GM23248 (cell line): ENCODE results near the gene SH3GL1. TPM values are rescaled to one million over a fixed set of nuclear protein-coding genes. Genes with fewer than 3 reads are reported as not detected.
A peak's percentile ranks its signal among the peaks of the same experiment; 100 is the strongest.

Experiments
- DNase-seq: peaks from one replicate; pipeline ENCODE4 v3.0.0-alpha.2; 2015
- H2AFZ ChIP-seq: fragments of 200-600 bp; sonication (generic); 2 replicates; pipeline ENCODE4 v1.6.1; 2016; ENCODE audit warnings: antibody characterized with exemption
- H3F3A ChIP-seq: fragments of 200-600 bp; sonication (generic); 2 replicates; pipeline ENCODE4 v1.6.1; 2016; ENCODE audit warnings: mild to moderate bottlenecking, antibody characterized with exemption, mixed run types; ENCODE audit not compliant: insufficient read depth
- H3K27ac ChIP-seq: fragments of 200-600 bp; sonication (generic); 2 replicates; pipeline ENCODE4 v1.5.1; 2016; ENCODE audit warnings: mild to moderate bottlenecking
- H3K27me3 ChIP-seq: fragments of 200-600 bp; sonication (generic); replicated peaks from 2 replicates; pipeline ENCODE4 v1.6.1; 2016; ENCODE audit warnings: mild to moderate bottlenecking; ENCODE audit not compliant: insufficient read depth
- H3K36me3 ChIP-seq: fragments of 200-600 bp; sonication (generic); 2 replicates; pipeline ENCODE4 v1.6.1; 2016; ENCODE audit warnings: low read depth, mild to moderate bottlenecking
- H3K4me1 ChIP-seq: fragments of 200-600 bp; sonication (generic); 2 replicates; pipeline ENCODE4 v1.6.1; 2016; ENCODE audit warnings: mild to moderate bottlenecking; ENCODE audit not compliant: insufficient read depth
- H3K4me2 ChIP-seq: fragments of 200-600 bp; sonication (generic); one replicate; pipeline ENCODE4 v1.6.1; 2016; ENCODE audit warnings: mild to moderate bottlenecking; ENCODE audit not compliant: unreplicated experiment
- H3K4me3 ChIP-seq: fragments of 200-600 bp; sonication (generic); 2 replicates; pipeline ENCODE4 v1.5.1; 2016; ENCODE audit warnings: mild to moderate bottlenecking
- H3K79me2 ChIP-seq: fragments of 200-600 bp; sonication (generic); 2 replicates; pipeline ENCODE4 v1.6.1; 2016; ENCODE audit warnings: mild to moderate bottlenecking; ENCODE audit not compliant: insufficient read depth
- H3K9ac ChIP-seq: fragments of 200-600 bp; sonication (generic); 2 replicates; pipeline ENCODE4 v1.6.1; 2016; ENCODE audit warnings: mild to moderate bottlenecking
- H3K9me2 ChIP-seq: fragments of 200-600 bp; sonication (generic); 2 replicates; pipeline ENCODE4 v1.6.1; 2016; ENCODE audit warnings: mixed run types, mild to moderate bottlenecking, moderate library complexity; ENCODE audit not compliant: insufficient read depth
- H3K9me3 ChIP-seq: fragments of 200-600 bp; sonication (generic); one replicate; pipeline ENCODE4 v1.6.1; 2017; ENCODE audit warnings: low read depth
- H4K20me1 ChIP-seq: fragments of 200-600 bp; sonication (generic); 2 replicates; pipeline ENCODE4 v1.6.0; 2016; ENCODE audit not compliant: insufficient read depth
- EZH2 ChIP-seq: fragments of 200-600 bp; sonication (generic); IDR thresholded peaks from 2 replicates; pipeline ENCODE4 v1.6.1; 2018; ENCODE audit warnings: antibody characterized with exemption, mild to moderate bottlenecking; ENCODE audit not compliant: insufficient read depth, poor library complexity, severe bottlenecking
- EZH2phosphoT487 ChIP-seq: fragments of 200-600 bp; sonication (generic); IDR thresholded peaks from 2 replicates; pipeline ENCODE4 v1.6.1; 2018; ENCODE audit warnings: antibody characterized with exemption, moderate library complexity, mild to moderate bottlenecking, low read depth; ENCODE audit not compliant: insufficient read depth
- WGBS, 2 experiments: methylation state at CpG; one replicate each; pipeline ENCODE4 v1.1.6; 2015 to 2017; ENCODE audit warnings: low lambda C conversion rate in 2 of 2, low coverage in 1 of 2; ENCODE audit errors: missing lambda C conversion rate in 2 of 2; 5-methylcytosine and 5-hydroxymethylcytosine counted together
- in situ Hi-C: fragments of 300-500 bp; cut with MboI; formaldehyde crosslinking; loops from 2 replicates; pipeline ENCODE4 v1.15.0; 2020
- polyA plus RNA-seq: library from polyadenylated mRNA; unstranded; fragments of >200 nt; fragmentation: Nextera tagmentation; extraction: Ambion mirVana; gene quantifications from 2 replicates; pipeline ENCODE4 v1.2.1, GENCODE V29; 2016
- total RNA-seq: library from RNA; depleted of rRNA; stranded (reverse); fragments of >200 nt; shearing (Covaris generic); gene quantifications from 2 replicates; pipeline ENCODE4 v1.2.3, GENCODE V29; 2014

Gene SH3GL1
- total and polyA plus RNA-seq, 2 experiments from 2014 or later: 141 to 151 TPM

DNA sequence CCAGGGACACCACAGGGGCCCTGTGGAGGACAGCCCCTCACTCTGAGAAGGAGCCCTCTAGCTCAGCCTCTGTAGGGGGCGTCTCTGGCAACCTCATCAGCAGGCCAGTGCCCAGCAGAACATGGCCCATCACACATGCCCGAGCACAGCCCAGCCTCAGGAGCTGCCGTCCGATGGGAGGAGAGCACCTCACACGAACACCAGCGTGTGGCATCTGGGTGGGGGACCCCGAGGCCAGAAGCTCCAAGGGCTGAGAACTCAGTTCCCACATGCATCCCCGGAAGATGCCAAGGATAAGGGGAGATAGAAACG is 11.3 kb downstream of the SH3GL1 start:
- Histone ChIP-seq H3K9ac (no peak overlapping the region), H3K36me3 (no peaks in the 10 kb centered on the region; the same call in 1 of the 2 replicates), H3K4me1 (peaks cover 60% of the 10 kb centered on the region), H3K9me3 (no peaks in the 10 kb centered on the region), H3K79me2 (peaks cover 100% of the 10 kb centered on the region), H2AFZ (no peak overlapping the region), H3K4me3 (no peak overlapping the region), H3K9me2 (no peaks in the 10 kb centered on the region), H3K27me3 (no peaks in the 10 kb centered on the region), H3F3A (peaks cover 41% of the 10 kb centered on the region), H3K27ac (0 out of 2 replicates have a peak overlapping the region, but pooled peaks have one; percentile 15), H4K20me1 (peaks cover 19% of the 10 kb centered on the region; the same call in 1 of the 2 replicates), H3K4me2 (no peak overlapping the region)
- DNase-seq: no peak
- in situ Hi-C loops: no loop called here
- 72 to 75% methylated on average over 9 of the region's 9 CpGs for WGBS, 2 experiments
- TF ChIP-seq EZH2 (no peak), EZH2phosphoT487 (no peak)

DNA sequence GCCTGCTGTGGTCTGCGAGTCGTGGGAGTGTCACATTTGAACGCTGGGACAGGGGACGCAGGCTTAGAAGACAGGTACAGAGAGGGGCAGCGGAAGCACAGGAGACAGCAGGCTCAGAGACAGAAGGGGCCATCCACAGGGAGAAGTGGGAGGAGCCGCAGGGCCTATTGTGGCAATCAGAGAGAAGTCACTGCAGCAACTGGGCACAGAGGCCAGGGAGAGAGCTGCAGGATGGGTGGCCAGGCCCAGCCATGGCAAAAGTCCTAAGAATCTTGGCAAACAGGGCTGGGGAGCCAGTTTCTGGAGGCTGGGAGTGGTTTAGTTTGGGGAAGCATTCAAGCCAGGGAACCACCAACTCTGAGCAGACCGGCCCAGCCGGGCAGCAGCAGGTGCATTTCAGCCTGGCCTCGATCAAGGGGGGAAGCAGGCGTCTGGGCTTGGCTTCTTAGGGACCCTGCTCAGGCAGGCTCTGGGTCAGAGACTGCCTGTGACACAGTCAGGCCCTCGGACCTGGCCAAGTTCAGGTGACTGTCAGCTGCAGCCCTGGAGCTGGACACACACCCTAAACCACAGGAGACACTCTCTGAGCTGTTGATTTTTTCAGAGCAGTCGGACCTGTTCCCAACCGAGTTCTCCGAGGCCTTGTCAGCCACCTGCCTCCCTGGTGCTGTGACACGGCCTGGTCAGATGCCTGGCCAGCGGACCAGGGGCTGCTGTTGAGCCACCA is 11.8 kb downstream of the SH3GL1 start:
- in situ Hi-C loops: no loop called here
- no peak for TF ChIP-seq EZH2
- no peak for TF ChIP-seq EZH2phosphoT487
- peaks cover 42% of the 10 kb centered on the region for H3F3A ChIP-seq
- no peaks in the 10 kb centered on the region for H3K9me3 ChIP-seq
- no peaks in the 10 kb centered on the region for H3K9me2 ChIP-seq
- H3K4me3 ChIP-seq: no peak overlapping the region
- no peaks in the 10 kb centered on the region; the same call in 1 of the 2 replicates for H3K36me3 ChIP-seq
- no peak overlapping the region for H3K4me2 ChIP-seq
- peak overlapping the region; percentile 13 for H3K9ac ChIP-seq
- DNase-seq: peak; percentile 58
- H3K27ac ChIP-seq: peak overlapping the region; percentile 15
- H2AFZ ChIP-seq: no peak overlapping the region
- peaks cover 19% of the 10 kb centered on the region; the same call in 1 of the 2 replicates for H4K20me1 ChIP-seq
- 50 to 62% methylated on average over 15 to 16 of the region's 16 CpGs for WGBS, 2 experiments
- H3K4me1 ChIP-seq: peaks cover 55% of the 10 kb centered on the region
- peaks cover 100% of the 10 kb centered on the region for H3K79me2 ChIP-seq
- H3K27me3 ChIP-seq: no peaks in the 10 kb centered on the region

DNA sequence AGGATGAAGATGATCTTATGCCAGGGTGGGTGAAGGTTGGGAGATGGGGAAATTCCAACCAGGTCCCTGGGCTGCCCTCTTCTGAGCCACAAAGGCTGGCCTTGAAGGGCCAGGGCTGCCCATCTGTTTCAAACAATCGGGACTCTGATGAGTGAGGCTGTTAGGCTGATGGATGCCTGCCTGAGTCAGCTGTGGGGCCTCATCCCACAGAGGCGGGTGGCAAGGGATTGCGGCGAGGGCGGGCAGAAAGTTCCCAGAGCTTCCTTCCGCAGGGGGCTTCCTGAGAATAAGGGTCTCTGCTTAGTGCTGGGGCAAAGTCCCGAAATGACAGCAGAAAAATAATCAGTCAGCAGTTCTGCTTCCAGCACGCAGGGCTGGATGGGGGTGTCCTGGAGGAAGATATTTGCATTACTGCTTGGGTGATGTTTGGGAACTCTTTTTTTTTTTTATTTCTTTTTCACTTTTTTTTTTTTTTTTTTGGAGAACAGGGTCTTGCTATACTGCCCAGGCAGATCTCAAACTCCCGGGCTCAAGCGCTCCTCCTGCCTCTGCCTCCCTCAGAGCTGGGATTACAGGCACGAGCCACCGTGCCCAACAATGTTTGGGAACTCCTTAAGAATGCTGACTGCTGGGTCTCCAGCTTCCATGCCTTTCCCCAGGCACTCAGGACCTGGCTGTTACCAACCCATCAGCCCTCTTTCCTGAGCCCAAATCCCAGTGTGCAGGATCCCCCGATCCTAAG is 14.1 kb downstream of the SH3GL1 start:
- Histone ChIP-seq H3K79me2 (peaks cover 100% of the 10 kb centered on the region), H3K9me3 (no peaks in the 10 kb centered on the region), H3K27ac (0 out of 2 replicates have a peak overlapping the region, but pooled peaks have one; percentile 5), H3F3A (peaks cover 22% of the 10 kb centered on the region), H3K9me2 (no peaks in the 10 kb centered on the region), H2AFZ (no peak overlapping the region), H3K4me3 (no peak overlapping the region), H4K20me1 (peaks cover 16% of the 10 kb centered on the region; the same call in 1 of the 2 replicates), H3K4me1 (peaks cover 37% of the 10 kb centered on the region), H3K4me2 (no peak overlapping the region), H3K36me3 (no peaks in the 10 kb centered on the region; the same call in 1 of the 2 replicates), H3K9ac (peak overlapping the region; percentile 32; the same call in 1 of the 2 replicates), H3K27me3 (no peaks in the 10 kb centered on the region)
- peak; percentile 53 for DNase-seq
- TF ChIP-seq EZH2phosphoT487 (no peak), EZH2 (no peak)
- in situ Hi-C loops: no loop called here
- WGBS, 2 experiments: 70% methylated on average over 10 to 13 of the region's 13 CpGs

DNA sequence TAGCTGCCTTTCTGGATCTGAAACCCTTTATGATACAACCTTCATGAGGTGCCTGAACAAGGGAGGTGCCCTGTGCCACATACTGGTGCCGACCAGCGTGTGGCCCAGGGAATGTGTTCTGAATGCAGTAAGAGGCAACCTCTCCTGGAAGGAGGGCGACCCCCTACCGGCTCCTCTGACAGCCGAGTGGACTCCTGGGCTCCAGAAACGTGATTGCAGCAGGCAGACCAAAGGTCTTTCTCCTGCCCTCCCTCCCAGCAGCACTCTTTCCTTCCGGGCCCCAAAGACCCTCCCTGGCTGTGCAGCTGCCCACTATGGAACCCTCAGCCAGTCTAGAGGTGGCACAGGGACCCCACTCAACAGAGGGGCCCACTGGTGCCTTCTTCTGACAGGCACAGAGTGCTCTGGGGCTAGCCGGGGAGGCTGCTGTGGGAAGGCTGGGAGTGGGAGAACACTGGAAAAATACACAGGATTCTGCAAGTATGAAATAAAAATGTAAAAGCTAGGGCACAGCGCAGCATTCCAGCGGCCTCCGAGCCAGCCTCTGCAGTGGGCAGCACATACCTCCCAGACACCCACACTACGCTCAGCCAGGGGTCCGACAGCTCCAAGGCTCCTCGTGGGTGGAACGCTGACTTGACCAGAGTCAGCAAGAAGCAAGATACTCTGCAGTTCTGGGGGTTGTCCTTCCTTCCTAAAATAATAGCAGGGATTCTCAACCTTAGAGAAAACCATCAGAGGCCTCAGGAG is 14.9 kb downstream of the SH3GL1 start:
- in situ Hi-C loops: no loop called here
- no peak overlapping the region for H3K4me3 ChIP-seq
- peak overlapping the region; percentile 32; the same call in 1 of the 2 replicates for H3K9ac ChIP-seq
- peaks cover 9% of the 10 kb centered on the region; the same call in 1 of the 2 replicates for H4K20me1 ChIP-seq
- no peaks in the 10 kb centered on the region for H3K9me2 ChIP-seq
- peaks cover 100% of the 10 kb centered on the region for H3K79me2 ChIP-seq
- H3K36me3 ChIP-seq: no peaks in the 10 kb centered on the region; the same call in 1 of the 2 replicates
- no peak overlapping the region for H3K4me2 ChIP-seq
- 85 to 87% methylated on average over 15 of the region's 15 CpGs for WGBS, 2 experiments
- H2AFZ ChIP-seq: no peak overlapping the region
- TF ChIP-seq EZH2phosphoT487 (no peak), EZH2 (no peak)
- 0 out of 2 replicates have a peak overlapping the region, but pooled peaks have one; percentile 5 for H3K27ac ChIP-seq
- H3K4me1 ChIP-seq: peaks cover 32% of the 10 kb centered on the region
- H3K27me3 ChIP-seq: no peaks in the 10 kb centered on the region
- H3K9me3 ChIP-seq: no peaks in the 10 kb centered on the region
- DNase-seq: no peak
- H3F3A ChIP-seq: peaks cover 15% of the 10 kb centered on the region
